ENCODE measurements around the gene PACRG.

- TF ChIP-seq POLR2A (IDR thresholded peaks at IDR 0.05) (no peak), POLR2AphosphoS5 (IDR thresholded peaks at IDR 0.05) (no peak)
- TF ChIP-seq, protein P1, sequence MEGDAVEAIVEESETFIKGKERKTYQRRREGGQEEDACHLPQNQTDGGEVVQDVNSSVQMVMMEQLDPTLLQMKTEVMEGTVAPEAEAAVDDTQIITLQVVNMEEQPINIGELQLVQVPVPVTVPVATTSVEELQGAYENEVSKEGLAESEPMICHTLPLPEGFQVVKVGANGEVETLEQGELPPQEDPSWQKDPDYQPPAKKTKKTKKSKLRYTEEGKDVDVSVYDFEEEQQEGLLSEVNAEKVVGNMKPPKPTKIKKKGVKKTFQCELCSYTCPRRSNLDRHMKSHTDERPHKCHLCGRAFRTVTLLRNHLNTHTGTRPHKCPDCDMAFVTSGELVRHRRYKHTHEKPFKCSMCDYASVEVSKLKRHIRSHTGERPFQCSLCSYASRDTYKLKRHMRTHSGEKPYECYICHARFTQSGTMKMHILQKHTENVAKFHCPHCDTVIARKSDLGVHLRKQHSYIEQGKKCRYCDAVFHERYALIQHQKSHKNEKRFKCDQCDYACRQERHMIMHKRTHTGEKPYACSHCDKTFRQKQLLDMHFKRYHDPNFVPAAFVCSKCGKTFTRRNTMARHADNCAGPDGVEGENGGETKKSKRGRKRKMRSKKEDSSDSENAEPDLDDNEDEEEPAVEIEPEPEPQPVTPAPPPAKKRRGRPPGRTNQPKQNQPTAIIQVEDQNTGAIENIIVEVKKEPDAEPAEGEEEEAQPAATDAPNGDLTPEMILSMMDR (IDR thresholded peaks at IDR 0.05) = no peak
These were observed 367.6 kb downstream of the PACRG start for GRCh38 chr6:163095401-163095800.

Data from prostate gland (tissue), 2 donors.